GM19239 (cell line): ENCODE data around the gene ZNF101.
"Not testable (repeated sequence)": the region's sequence is repeated elsewhere in the genome, so short reads cannot be mapped to it uniquely, and the experiment has no call there.

ENCODE experiments used
- DNase-seq: peaks from one replicate; pipeline ENCODE4 v3.0.0; 2011; ENCODE audit warnings: low spot score; ENCODE audit not compliant: insufficient read length
- FAIRE-seq: peaks from 2 replicates; lab custom pipeline; 2011; peaks lifted over from hg19 to GRCh38; lab: Jason Lieb, UNC

ZNF101 gene

DNA sequence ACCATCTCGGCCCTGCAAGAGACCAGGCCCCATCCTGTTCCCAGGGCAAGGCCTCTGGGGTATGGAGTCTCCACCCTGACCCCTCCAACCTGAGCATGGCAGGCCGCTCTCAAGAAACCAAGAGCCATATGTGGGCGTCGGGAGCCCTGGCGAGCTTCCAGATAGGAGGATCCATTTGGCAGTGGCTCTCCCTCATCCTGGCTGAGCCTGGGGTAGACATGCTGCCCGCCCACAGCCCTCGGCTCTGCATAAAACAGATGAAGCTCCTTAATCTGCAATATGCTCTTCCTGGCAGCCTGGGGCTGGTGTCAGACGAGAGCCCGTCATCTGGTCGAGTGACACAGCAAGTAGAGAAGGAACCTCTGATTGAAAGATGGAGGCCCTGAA lies 11.2 kb upstream of the ZNF101 start:
- DNase-seq: peak; percentile 4
- FAIRE-seq: no peak

DNA sequence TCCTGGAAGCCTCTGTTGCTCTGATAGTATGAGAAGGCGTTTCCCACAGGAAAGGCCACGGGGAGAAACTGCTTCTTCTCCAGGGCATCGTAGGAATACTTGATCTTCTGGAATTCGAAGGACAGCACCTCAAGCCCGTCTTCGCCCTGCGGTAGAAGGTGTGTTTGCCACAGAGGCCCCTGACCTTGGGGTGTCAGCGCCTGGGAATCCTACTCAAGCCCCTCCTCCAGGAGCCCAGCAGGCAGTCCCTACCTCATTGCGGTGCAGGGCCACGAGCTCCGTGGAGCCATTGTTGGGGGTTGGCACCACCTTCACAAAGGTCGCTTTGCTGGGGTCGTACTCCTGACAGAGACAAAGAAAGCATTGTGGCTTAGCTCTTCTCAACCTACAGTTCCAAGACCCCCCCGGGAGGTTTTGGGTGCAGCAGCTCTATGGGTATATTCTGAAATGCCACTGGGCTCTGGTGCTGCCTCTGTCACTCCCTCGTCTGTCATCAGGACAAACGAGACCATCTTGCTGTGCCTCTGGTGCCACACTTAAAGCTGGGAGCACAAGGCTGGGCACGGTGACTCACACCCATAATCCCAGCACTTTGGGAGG lies 8.9 kb upstream of the ZNF101 start:
- FAIRE-seq (no peak), DNase-seq (no peak)

DNA sequence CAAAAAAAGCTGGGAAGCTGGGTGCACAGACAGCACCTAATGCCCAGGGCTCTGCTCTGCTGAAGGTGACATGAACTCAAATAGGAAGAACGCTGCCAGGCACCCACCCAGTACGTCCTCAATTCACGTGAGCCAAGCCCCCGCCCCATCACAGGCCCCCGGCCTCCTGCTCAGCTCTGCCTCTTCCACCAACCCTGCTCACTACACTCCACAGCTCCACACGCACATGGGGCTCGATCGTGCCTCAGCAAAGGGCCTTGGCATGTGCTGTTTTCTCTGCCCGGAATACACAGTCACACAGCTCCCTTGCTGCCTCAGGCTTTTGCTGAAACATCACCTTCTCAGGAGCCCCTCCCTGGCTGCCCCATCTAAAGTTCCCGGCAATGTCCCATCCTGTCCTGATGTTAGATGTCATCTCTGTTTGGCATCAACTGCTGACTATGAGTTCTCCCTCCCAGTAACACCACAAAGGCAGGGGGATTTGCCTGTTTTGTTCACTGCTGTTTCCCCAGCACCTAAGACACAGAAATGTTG lies 7.4 kb upstream of the ZNF101 start:
- FAIRE-seq: no peak
- DNase-seq: no peak

DNA sequence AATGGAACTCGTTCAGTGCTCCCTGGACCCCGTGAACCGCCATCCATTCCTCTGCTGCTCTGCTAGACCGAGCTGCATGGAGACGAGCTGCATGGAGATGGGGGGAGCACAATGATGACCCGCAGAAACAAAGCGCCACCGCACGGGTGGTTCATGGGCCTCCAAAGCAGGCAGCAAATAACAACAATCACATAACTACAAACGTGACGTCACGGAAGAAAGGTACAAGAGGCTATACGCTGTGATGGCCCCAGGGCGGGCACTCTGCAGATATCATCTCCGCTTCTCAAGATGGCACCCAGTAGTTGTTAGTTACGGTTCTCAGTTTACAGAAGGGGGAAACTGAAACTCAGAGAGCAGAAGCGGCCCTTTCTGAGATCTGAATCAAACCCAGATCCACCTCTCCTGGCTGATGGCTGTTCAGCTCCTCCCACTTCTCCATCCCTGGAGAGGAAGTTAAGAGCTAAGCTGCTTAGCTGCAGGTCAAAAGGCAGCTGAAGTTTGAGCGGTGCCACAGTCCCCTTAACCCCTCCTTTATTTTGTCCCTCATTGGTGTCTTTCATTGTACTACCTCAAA lies 6.9 kb upstream of the ZNF101 start:
- DNase-seq (peak; percentile 77), FAIRE-seq (peak; percentile 99)

DNA sequence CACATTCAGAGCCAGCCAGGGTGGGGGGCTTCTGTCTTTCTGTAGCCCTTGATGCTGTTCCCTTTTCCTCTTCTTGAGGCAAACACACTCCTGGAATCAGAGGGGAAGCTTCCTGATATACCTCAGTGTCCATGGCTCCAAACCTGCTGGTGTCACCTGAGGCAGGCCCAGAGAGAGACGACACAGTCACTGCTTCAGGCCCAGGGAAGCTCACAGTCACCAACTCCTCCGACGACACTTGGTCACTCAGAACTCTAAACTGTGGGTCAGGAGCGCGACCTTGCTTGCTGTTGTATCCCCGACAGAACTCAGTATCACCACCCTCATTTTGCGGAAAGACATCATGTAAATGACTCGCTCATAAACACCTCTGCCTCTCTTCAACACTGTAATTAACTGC lies 6.3 kb upstream of the ZNF101 start:
- FAIRE-seq: no peak
- no peak for DNase-seq

DNA sequence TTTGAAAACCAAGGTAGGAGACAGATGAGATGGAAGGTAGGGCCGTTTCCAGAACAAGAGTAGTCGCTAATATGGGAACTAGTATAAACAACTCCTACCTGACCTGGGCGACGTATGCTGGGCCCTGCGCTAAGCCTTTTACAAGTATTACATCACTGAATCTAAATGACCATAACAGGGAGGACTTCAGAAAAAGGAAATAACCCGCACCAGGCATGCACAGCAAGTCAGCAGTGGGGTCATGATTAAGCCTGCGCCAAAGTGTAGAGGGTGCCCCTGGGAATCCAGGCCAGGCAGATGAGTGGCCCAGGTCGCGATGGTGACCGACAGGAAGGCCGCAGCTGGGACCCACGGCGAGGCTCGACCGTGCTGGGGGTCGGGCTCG lies 5.8 kb upstream of the ZNF101 start:
- no peak for DNase-seq
- FAIRE-seq: peak; percentile 14

DNA sequence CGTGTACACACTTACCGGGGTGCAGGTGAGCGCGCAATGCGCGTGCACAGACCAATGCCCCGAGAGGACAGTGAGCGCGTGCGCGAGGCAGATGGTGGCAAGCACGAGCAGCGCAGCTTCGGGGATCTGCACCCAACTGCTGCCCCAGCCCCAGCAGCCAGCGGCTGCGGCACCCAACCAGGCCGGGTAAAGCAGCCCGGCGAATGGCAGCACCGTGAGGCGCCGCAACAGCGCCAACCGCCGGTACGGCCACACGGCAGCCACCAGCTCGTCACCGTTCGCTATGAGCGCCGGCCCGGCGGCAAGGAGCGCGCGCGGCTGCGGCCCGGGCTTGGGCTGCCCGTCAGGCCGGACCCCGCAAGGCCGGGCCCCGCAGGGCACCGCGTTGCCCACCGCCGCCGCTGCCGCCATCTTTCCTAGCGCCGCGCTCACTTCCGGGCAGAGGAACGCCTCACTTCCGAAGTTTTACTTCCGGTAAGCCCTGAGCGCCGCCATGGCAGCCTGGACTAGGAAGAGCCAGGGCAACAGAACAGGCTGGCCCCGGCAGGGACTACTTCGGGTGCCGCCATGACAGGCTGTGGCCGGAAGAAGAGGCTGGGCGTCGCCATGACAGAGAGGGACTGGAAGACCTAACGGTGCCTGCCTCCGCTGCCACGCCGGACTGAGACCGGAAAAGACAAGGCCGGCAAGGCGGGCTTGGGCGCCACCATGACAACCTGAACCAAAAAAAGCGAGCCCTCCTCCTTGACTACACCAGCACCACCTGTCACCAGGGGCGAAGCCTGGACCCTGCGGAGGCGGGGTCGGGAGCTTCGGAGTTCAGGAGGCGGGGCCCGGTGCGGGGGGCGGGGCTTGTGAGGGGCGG lies 5.2 kb upstream of the ZNF101 start, which contains the start of gene ATP13A1:
TSS of gene ATP13A1 (minus strand) at position 421 of the 865 bp plus-strand sequence. CDS start at position 411, 10 bp downstream.
- FAIRE-seq: peak; percentile 91
- peak; percentile 71 for DNase-seq

DNA sequence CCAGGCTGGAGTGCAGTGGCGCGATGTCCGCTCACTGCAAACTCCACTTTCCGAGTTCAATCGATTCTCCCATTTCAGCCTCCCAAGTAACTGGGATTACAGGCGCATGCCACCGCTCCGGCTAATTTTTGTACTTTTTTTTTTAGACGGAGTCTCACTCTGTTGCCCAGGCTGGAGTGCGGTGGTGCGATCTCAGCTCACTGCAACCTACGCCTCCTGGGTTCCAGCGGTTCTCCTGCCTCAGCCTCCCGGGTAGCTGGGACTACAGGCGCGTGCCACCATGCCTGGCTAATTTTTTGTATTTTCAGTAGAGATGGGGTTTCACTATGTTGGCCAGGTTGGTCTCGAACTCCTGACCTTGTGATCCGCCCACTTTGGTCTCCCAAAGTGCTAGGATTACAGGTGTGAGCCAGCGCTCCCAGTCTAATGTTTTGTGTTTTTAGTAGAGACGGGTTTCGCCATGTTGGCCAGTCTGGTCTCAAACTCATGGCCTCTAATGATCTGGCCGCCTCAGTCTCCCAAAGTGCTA lies 3.2 kb upstream of the ZNF101 start:
- not testable (repeated sequence) for DNase-seq, FAIRE-seq

DNA sequence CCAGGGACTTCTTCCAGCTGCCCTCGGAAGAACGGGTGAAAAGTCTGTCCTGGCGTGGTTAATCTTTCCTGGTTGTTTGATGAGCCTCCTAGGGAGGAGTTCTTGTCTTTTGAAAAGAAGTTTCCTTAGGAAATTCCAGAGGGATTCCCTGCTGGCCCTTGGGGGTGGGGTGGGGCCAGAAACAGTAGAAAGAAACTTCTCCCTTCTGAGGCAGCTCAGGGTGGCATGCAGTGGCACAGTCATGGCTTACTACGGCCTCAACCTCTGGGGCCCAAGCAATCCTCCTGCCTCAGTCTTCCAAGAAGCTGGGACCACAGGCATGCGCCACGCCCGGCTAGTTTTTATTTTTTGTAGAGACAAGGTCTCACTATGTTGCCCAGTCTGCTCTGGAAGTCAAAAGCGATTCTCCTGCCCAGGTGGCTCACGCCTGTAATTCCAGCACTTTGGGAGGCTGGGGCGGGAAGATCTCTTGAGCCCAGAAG lies 1.5 kb downstream of the ZNF101 start:
- no peak for DNase-seq
- no peak for FAIRE-seq

DNA sequence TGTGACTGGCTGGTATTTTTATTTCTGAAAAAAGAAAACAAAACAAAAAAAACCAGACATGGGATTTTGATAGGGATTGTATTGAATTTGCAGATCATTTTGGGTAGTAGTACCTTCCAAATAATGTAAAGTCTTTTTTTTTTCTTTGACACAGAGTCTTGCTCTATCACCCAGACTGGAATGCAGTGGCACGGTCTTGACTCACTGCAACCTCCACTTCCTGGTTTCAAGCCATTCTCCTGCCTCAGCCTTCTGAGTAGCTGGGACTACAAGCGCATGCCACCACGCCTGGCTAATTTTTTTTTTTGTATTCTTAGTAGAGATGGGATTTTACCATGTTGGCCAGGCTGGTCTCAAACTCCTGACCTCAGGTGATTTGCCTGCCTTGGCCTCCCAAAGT lies 4.2 kb downstream of the ZNF101 start:
- FAIRE-seq (no peak), DNase-seq (no peak)

DNA sequence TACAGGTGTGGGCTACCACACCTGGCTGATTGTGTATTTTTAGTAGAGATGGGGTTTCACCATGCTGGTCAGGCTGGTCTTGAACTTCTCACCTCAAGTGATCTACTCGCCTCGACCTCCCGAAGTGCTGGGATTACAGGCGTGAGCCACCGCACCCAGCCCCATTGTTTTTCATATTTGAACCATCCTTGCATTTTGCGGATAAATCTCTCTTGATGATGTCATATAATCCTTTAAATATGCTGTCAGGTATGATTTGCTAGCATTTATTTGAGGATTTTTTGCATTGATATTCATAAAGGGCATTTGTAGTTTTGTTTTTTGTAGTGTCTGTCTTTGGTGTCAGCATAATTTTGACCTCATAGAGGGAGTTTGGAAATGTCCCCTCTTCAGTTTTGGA lies 5.7 kb downstream of the ZNF101 start:
- DNase-seq (no peak), FAIRE-seq (no peak)

DNA sequence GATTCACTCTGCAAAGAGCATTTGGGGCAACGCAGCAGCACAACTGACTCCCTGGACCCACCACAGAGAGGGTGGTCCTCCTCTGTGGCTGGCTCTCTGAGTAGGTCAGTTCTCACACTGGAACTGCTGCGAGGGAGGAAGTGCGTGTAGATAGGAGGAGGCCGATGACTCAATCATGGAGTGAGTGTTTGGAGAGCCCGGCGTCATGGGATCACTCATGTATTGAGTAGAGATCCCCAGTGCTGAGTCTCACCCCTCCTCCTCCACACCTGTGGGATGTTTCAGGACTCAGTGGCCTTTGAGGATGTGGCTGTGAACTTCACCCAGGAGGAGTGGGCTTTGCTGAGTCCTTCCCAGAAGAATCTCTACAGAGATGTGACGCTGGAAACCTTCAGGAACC lies 8.9 kb downstream of the ZNF101 start:
- FAIRE-seq (no peak), DNase-seq (no peak)

DNA sequence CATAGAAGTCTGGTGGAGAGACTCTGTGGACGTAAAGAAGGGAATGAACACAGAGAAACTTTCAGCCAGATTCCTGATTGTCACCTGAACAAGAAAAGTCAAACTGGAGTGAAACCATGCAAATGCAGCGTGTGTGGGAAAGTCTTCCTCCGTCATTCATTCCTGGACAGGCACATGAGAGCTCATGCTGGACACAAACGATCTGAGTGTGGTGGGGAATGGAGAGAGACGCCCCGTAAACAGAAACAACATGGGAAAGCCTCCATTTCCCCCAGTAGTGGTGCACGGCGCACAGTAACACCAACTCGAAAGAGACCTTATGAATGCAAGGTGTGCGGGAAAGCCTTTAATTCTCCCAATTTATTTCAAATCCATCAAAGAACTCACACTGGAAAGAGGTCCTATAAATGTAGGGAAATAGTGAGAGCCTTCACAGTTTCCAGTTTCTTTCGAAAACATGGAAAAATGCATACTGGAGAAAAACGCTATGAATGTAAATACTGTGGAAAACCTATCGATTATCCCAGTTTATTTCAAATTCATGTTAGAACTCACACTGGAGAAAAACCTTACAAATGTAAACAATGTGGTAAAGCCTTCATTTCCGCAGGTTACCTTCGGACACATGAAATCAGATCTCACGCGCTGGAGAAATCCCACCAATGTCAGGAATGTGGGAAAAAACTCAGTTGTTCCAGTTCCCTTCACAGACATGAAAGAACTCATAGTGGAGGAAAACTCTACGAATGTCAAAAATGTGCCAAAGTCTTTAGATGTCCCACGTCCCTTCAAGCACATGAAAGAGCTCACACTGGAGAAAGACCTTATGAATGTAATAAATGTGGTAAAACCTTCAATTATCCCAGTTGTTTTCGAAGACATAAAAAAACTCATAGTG lies 10.8 kb downstream of the ZNF101 start:
- FAIRE-seq (no peak), DNase-seq (no peak)

DNA sequence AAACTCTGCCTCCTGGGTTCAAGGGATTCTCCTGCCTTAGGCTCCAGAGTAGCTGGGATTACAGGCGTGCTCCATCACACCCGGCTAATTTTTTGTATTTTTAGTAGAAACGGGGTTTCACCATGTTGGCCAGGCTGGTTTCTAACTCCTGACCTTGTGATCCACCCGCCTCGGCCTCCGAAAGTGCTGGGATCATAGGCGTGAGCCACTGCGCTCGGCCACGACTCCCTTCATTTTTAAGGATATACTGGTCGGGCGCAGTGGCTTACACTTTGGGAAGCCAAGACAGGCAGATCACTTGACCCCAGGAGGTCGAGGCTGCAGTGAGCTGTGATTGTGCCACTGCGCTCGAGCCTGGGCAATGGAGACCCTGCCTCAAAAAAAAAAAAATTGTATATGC lies 17.5 kb downstream of the ZNF101 start:
- not testable (repeated sequence) for DNase-seq, FAIRE-seq

DNA sequence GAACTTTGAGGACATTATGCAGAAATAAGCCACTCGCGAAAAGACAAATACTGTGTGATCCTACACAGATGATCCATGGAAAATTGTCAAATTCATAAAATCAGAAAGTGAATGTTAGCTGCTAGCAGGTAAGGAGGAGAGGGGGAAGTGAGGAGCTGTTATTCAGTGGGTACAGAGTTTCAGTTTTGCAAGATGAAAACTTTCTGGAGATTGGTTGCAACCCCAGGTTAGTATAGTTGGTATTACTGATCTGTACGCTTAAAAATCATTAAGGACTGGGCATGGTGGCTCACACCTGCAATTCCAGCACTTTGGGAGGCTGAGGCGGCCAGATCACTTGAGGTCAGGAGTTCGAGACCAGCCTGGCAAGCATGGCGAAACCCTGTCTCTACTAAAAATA lies 17.9 kb downstream of the ZNF101 start:
- no peak for FAIRE-seq
- no peak for DNase-seq

DNA sequence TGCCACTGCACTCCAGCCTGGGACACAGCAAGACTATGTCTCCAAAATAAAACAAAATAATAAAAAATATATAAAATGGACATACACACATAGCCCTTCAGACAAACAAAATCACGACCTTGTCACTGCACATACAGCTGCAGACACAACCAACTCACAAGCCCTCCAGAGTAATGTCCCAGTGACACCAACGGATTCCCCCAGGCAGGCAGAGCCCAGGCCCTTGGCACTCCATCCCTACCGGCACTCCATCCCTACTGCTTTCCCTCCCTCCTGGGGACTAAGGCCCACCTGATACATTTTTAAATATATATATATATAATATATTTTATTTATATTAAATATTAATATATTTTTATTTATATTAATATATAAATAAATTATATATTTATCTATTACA lies 18.5 kb downstream of the ZNF101 start:
- FAIRE-seq (no peak), DNase-seq (no peak)

DNA sequence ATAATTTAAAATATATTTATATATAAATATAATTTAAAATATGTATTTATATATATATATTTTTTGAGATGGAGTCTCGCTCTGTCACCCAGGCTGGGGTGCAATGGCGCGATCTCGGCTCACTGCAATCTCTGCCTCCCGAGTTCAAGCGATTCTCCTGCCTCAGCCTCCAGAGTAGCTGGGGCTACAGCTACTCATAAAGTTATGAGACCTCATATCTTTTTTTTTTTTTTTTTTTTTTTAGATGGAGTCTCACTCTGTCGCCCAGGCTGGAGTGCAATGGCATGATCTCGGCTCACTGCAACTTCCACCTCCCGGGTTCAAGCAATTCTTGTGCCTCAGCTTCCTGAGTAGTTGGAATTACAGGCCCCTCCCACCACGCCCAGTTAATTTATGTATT lies 20.4 kb downstream of the ZNF101 start:
- not testable (repeated sequence) for DNase-seq, FAIRE-seq

DNA sequence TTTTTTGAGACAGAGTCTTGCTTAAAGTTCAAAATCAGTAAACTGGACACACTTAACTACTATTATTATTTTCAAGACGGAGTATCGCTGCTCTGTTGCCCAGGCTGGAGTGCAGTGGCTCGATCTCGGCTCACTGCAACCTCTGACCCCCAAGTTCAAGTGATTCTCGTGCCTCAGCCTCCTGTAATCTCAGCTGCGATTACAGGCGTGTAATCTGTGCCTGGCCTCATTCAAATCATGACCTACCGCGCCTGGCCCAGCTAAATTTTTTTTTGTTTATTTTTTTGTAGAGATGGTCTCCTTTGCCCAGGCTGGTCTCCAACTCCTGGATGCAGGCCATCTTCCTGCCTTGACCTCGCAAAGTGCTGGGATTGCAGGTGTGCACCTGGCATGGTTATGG lies 23.0 kb downstream of the ZNF101 start:
- DNase-seq: no peak
- FAIRE-seq: no peak

DNA sequence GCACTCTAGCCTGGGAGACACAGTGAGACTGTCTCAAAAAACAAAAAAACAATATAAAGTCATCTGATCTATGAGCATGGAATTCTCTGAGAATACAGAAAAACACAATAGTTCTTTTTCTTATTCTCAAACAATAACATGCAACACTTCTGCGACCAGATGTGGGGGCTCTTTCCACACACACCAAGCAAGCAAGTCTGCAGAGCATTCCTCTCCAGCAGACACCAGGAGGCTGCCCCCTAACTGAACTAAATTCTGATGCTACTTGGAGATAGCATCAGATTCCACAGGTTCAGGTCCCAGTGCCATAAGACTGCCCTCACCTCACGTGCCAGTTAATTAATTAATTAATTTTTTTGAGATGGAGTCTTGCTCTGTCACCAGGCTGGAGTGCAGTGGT lies 27.7 kb downstream of the ZNF101 start:
- FAIRE-seq (no peak), DNase-seq (no peak)

DNA sequence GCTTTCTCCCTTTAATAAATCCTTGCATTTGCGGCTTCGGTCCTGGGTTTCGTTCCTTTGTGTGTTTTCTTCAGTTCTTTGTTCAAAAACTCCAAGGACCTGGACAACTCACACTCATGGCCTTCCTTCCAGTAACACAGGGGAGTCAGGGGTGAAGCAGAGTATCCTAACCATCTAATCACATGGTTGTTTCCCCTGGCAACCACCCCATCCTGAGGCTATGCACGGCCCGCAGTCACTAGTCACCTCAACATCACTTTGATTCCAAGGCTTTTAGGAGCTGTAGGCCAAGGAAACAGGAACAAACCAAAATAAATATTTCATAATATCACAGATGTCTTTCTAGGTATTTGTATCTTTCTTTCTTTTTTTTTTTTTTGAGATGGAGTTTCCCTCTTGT lies 28.9 kb downstream of the ZNF101 start:
- no peak for DNase-seq
- no peak for FAIRE-seq
